ENCODE data around the gene USP13.
"Not testable (repeated sequence)": the region's sequence is repeated elsewhere in the genome, so short reads cannot be mapped to it uniquely, and the experiment has no call there.

Gene USP13

GRCh38 chr3:179622023-179622422 is 30.8 kb upstream of the USP13 start:
- Histone ChIP-seq H3K9me3 (no peaks in the 10 kb centered on the region), H3K27ac (no peak overlapping the region), H3K4me3 (no peak overlapping the region), H3K4me1 (no peaks in the 10 kb centered on the region), H3K36me3 (peaks cover 61 to 69% (median 64%) of the 10 kb centered on the region in 3 donors), H3K27me3 (no peaks in the 10 kb centered on the region)
- TF ChIP-seq, protein P1, sequence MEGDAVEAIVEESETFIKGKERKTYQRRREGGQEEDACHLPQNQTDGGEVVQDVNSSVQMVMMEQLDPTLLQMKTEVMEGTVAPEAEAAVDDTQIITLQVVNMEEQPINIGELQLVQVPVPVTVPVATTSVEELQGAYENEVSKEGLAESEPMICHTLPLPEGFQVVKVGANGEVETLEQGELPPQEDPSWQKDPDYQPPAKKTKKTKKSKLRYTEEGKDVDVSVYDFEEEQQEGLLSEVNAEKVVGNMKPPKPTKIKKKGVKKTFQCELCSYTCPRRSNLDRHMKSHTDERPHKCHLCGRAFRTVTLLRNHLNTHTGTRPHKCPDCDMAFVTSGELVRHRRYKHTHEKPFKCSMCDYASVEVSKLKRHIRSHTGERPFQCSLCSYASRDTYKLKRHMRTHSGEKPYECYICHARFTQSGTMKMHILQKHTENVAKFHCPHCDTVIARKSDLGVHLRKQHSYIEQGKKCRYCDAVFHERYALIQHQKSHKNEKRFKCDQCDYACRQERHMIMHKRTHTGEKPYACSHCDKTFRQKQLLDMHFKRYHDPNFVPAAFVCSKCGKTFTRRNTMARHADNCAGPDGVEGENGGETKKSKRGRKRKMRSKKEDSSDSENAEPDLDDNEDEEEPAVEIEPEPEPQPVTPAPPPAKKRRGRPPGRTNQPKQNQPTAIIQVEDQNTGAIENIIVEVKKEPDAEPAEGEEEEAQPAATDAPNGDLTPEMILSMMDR (IDR thresholded peaks at IDR 0.05): no peak
- intact Hi-C loops (cut with DNase I; ENCODE audit: low total_unique reads): no loop called here
- DNase-seq: no peak

- Histone ChIP-seq H3K27me3 (no peaks in the 10 kb centered on the region), H3K27ac (no peak overlapping the region), H3K4me3 (no peak overlapping the region), H3K9me3 (no peaks in the 10 kb centered on the region), H3K4me1 (no peaks in the 10 kb centered on the region), H3K36me3 (peaks cover 45 to 47% (median 47%) of the 10 kb centered on the region in 3 donors)
- TF ChIP-seq, protein P1 (IDR thresholded peaks at IDR 0.05): no peak
- intact Hi-C loops (cut with DNase I; ENCODE audit: low total_unique reads): no loop called here
- no peak for DNase-seq
Observed at GRCh38 chr3:179624451-179624850, 28.4 kb upstream of the USP13 start.

DNA sequence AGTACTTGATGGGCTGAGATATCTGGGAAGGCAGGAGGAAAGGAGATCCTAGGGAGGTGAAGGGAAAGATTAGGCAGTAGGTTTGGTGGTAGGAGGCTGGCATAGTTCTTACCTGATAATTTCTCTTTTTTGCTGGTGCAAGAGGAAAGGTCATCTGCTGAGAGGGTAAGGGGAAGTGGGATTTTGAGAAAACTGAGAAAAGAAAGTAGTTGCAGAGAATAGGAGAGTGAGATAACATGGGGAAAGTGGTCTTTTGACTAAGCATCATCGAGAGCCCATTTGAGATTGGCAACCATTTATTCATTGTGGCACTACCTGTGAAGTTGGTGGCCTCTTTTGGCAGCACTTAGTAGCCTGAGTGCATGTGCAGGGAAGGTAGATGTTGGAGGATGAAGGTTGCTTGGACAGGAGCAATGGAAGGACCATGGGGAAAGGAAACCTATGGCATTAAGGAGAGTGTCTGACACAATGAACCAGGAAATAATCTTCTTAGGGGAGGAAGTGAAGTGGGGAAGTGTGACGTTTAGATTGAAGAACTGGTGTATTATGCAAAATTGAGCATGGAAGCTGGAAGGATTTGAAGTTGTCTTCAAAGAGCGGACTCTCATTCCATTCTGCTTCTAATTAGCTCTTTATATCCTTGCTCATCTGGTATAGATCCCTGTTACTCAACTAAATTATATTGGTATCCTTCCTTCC is 21.9 kb upstream of the USP13 start:
- Histone ChIP-seq H3K27ac (no peak overlapping the region), H3K36me3 (peaks cover 0 to 1% (median 0%) of the 10 kb centered on the region in 3 donors), H3K27me3 (no peaks in the 10 kb centered on the region), H3K4me3 (no peak overlapping the region), H3K9me3 (no peaks in the 10 kb centered on the region), H3K4me1 (no peaks in the 10 kb centered on the region)
- intact Hi-C loops (cut with DNase I; ENCODE audit: low total_unique reads): no loop called here
- TF ChIP-seq, protein P1 (IDR thresholded peaks at IDR 0.05): no peak
- no peak for DNase-seq

DNA sequence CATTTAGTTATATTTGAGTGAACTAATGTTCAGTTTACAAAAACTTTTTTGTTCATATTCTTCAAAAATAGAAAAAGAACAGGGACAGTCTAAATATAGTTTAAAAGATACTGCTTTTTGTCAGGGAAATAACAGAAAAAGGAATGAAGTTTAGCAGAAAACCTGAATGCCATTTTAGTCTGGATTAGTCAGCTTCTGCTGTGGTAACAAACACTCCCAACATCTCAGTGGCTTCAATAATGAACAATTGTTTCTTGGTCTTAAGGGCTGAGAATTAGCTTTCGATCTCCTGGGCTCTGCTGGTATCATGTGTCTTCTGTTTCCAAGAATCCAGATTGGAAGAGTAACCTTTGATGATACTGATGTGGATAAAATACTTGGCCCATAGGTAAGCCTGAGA is 12.4 kb upstream of the USP13 start:
- H3K4me3 ChIP-seq: no peak overlapping the region

DNA sequence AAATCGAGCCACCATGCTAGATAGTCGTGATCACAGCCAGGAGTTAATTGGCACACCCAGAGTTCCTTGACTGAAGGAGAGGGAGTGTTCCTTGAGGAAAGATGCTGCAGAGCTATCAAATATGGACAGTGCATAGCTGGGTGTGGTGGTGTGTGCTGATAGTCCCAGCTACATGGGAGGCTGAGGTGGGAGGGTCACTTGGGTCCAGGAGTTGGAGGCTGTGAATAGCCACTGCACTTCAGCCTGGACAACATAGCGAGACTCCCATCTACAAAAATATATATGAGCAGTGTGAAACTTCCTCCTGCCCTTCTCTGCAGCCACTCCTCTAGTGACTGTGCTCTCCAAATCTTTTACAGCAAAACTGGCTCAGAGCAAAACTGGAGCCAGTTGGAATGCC is 10.0 kb upstream of the USP13 start:
- TF ChIP-seq, protein P1 (IDR thresholded peaks at IDR 0.05): no peak
- H3K9me3 ChIP-seq: no peaks in the 10 kb centered on the region
- no peaks in the 10 kb centered on the region for H3K27me3 ChIP-seq
- intact Hi-C loops (cut with DNase I; ENCODE audit: low total_unique reads): no loop called here
- H3K4me1 ChIP-seq: no peaks in the 10 kb centered on the region
- H3K27ac ChIP-seq: no peak overlapping the region
- H3K36me3 ChIP-seq: no peaks in the 10 kb centered on the region
- H3K4me3 ChIP-seq: no peak overlapping the region
- no peak for DNase-seq

More for the DNA sequence above, 12.4 kb upstream of the USP13 start:
- no peaks in the 10 kb centered on the region for H3K4me1 ChIP-seq
- DNase-seq: no peak
- no peak overlapping the region for H3K27ac ChIP-seq
- no peaks in the 10 kb centered on the region for H3K27me3 ChIP-seq
- intact Hi-C loops (cut with DNase I; ENCODE audit: low total_unique reads): no loop called here
- no peaks in the 10 kb centered on the region for H3K9me3 ChIP-seq
- H3K36me3 ChIP-seq: no peaks in the 10 kb centered on the region
- TF ChIP-seq, protein P1 (IDR thresholded peaks at IDR 0.05): no peak

- intact Hi-C loops (cut with DNase I; ENCODE audit: low total_unique reads); H3K36me3 ChIP-seq; H3K4me1 ChIP-seq; H3K27me3 ChIP-seq; H3K9me3 ChIP-seq; H3K4me3 ChIP-seq; DNase-seq; H3K27ac ChIP-seq: not testable (repeated sequence)
Observed at GRCh38 chr3:179643837-179644236, 9.0 kb upstream of the USP13 start.
